Stimulated activated CD4-positive, alpha-beta T cell treated with anti-CD3 and anti-CD28 coated beads, Interleukin-15, amount 100 ng/mL, for 24 hours (primary cell): ENCODE measurements around the gene HELQ.

ENCODE experiments used
- DNase-seq: peaks from one replicate; pipeline ENCODE4 v3.0.0-alpha.2; 2020

The HELQ gene

DNA sequence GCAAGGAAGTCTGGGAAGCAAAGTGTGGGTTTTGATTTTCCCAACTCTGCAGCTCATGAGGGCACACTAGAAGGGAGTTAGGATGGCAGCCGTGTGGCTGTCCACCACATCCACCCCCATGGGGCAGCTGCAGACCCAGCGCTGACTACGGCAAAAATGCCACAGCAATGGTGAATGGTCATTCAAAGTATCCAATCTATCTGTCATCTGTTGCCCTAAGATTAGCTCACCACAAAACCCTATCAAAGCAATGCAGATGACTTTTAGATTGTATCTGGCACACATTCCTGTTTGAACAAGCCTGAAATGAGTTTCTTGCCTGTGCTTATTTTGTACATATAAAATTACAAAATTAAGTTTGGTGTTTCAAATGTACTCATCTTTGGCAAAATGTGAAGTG lies 91.3 kb downstream of the HELQ start:
- DNase-seq: no peak

DNA sequence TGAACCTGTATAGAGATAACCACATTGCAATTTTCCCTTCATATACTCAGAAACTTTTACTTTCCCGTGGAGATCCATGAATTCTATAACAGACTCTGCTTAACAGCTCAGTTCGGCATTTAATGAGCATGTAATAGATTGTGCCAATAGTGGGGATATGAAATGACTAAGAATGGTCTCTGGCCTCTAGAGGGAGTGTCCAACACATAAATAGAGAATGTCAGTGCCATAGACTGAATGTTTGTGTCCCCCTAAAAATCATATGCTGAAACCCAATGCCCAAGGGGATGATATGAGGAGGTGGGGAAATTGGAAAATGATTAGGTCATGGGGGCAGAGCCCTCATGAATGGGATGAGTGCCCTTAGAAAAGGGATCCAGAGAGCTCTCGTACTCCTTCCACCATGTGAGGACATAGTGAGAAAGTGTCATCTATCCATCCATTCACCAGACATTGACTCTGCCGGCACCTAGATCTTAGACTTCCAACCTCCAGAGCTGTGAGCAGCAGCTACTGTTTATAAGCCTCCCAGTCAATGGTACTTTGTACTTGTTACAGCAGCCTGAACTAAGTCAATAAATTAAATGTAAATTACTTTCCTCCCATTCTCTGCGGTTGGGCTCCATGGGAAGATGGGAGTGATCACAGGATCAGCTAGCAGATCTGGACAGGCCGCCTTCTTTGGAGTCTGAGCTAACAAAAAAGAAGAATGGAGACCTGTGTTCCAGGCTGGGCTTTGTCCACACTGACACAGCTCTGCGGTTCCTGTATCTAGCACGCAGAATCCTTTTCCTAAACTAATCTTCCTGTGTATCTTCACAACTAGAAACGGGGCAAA lies 92.9 kb downstream of the HELQ start:
- DNase-seq: no peak

DNA sequence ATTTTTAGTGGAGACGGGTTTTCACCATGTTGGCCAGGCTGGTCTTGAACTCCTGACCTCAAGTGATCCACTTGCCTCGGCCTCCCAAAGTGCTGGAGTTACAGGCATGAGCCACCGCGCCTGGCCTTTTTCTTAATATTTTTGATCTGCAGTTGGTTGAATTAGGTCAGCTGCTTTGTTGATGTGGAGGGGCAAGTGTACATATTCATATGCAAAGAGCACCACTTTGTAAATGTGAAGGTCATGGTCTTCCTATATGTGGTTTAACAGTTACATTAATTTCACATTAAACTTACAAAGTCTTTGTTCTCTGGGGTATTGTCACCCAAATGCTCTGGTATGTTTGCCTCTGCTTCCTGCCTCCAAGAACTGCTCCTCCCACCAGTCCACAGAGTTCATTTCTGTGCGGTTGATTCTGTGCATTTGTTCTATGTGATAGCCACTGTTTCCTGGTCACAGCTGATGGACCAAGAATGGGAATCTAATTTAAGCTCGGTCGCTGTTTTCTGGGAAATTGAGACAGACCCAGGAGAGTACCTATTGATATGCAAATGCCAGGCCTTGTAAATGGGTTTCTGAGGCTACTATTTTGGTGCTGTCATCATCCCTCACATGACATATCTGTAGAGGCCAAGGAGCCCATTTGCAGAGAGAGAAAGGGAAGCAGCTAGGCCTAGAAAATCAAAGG lies 94.1 kb downstream of the HELQ start:
- no peak for DNase-seq

DNA sequence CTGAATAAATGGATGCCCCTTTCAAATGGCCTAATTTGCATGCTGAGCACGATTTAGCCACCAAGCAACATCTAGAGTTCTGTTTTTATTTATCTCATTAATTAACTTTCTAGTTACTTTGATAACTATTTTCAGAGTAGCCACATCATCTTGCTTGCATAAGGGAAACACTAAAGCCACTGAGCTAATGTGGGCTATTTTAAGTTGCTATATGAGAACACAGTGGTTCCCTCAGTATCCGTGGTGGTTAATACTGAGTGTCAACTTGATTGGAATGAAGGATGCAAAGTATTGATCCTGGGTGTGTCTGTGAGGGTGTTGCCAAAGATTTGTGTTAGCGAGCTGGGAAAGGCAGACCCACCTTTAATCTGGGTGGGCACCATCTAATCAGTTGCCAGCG lies 95.6 kb downstream of the HELQ start:
- no peak for DNase-seq

DNA sequence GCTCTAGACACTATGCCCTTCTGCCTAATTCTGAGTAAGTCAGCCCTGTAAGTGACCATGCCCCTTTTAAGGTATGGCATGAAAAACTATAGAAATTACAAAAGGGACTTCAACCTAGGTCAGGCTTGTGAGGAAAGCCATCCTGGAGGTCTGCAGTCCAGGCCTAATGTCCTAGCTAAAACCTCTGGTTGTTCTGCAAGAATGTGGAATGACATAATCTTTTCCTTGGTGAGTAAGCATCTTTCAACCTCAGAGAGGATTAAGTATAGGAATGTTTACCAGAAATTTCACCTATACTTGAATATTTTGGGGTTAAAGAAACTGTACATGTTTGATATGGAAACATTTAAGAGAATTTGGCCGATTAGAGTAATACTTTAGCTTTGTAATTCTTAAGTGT lies 97.2 kb downstream of the HELQ start:
- no peak for DNase-seq
